ENCODE data around the gene SYNM. TPM values are rescaled to one million over a fixed set of nuclear protein-coding genes. Genes with fewer than 3 reads are reported as not detected.
A peak's percentile ranks its signal among the peaks of the same experiment; 100 is the strongest.

Gene SYNM
- total and polyA plus RNA-seq, 2 experiments from 2014 or later: 0.74 to 3.5 TPM

DNA sequence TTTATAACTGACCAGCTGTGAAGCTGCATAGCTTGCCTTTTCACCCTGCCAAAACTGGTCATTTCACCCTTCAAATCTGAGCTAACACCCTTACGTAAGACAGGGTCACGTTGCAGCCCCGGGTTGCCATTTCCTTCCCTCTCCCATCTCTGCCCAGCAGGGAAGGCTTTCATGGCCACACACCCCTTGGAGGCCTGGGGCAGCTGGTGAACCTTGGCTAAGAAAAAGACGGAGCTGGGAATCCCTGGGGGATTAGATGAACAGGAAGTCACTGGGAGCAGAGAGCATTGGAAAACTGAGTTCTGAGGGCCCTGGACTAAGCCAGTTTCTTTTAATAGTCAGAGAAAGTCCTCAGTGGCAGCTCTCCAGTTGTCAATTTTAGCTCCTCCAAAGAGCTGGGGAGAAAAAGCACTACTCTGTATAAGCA is 76.7 kb downstream of the SYNM start:
- ATAC-seq (peak; percentile 84), DNase-seq (ENCODE audit: low spot score) (peak; percentile 40)
- Histone ChIP-seq H4K20me1 (replicated peaks; ENCODE audit: insufficient read depth) (no peaks in the 10 kb centered on the region), H2AFZ (no peak overlapping the region), H3K27ac (ENCODE audit: low read depth) (no peak overlapping the region), H3F3A (replicated peaks; ENCODE audit: low read depth) (no peaks in the 10 kb centered on the region), H3K4me3 (no peak overlapping the region), H3K4me1 (ENCODE audit: insufficient read depth) (peaks cover 6% of the 10 kb centered on the region; the same call in 1 of the 2 replicates), H3K4me2 (no peak overlapping the region), H3K9me2 (ENCODE audit: insufficient read depth) (no peaks in the 10 kb centered on the region), H3K27me3 (ENCODE audit: insufficient read depth) (no peaks in the 10 kb centered on the region), H3K36me3 (ENCODE audit: insufficient read depth) (no peaks in the 10 kb centered on the region), H3K79me2 (replicated peaks; ENCODE audit: insufficient read depth) (no peaks in the 10 kb centered on the region)
- TF ChIP-seq EZH2 (IDR thresholded peaks at IDR 0.05; ENCODE audit: low read depth, unreplicated experiment): no peak
- TF ChIP-seq, protein P1, sequence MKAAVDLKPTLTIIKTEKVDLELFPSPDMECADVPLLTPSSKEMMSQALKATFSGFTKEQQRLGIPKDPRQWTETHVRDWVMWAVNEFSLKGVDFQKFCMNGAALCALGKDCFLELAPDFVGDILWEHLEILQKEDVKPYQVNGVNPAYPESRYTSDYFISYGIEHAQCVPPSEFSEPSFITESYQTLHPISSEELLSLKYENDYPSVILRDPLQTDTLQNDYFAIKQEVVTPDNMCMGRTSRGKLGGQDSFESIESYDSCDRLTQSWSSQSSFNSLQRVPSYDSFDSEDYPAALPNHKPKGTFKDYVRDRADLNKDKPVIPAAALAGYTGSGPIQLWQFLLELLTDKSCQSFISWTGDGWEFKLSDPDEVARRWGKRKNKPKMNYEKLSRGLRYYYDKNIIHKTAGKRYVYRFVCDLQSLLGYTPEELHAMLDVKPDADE (IDR thresholded peaks at IDR 0.05): no peak
- TF ChIP-seq ZNF331 (CRISPR knock-in tag; IDR thresholded peaks at IDR 0.05; ENCODE audit: low read depth): no peak
- TF ChIP-seq, protein P2, sequence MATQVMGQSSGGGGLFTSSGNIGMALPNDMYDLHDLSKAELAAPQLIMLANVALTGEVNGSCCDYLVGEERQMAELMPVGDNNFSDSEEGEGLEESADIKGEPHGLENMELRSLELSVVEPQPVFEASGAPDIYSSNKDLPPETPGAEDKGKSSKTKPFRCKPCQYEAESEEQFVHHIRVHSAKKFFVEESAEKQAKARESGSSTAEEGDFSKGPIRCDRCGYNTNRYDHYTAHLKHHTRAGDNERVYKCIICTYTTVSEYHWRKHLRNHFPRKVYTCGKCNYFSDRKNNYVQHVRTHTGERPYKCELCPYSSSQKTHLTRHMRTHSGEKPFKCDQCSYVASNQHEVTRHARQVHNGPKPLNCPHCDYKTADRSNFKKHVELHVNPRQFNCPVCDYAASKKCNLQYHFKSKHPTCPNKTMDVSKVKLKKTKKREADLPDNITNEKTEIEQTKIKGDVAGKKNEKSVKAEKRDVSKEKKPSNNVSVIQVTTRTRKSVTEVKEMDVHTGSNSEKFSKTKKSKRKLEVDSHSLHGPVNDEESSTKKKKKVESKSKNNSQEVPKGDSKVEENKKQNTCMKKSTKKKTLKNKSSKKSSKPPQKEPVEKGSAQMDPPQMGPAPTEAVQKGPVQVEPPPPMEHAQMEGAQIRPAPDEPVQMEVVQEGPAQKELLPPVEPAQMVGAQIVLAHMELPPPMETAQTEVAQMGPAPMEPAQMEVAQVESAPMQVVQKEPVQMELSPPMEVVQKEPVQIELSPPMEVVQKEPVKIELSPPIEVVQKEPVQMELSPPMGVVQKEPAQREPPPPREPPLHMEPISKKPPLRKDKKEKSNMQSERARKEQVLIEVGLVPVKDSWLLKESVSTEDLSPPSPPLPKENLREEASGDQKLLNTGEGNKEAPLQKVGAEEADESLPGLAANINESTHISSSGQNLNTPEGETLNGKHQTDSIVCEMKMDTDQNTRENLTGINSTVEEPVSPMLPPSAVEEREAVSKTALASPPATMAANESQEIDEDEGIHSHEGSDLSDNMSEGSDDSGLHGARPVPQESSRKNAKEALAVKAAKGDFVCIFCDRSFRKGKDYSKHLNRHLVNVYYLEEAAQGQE (IDR thresholded peaks at IDR 0.05; ENCODE audit: unreplicated experiment): no peak
- TF ChIP-seq EZH2phosphoT487 (IDR thresholded peaks at IDR 0.05; ENCODE audit: unreplicated experiment): no peak
- TF ChIP-seq CREB1 (CRISPR knock-in tag; IDR thresholded peaks at IDR 0.05; ENCODE audit: low read depth): no peak
- TF ChIP-seq ZNF462 (CRISPR knock-in tag; IDR thresholded peaks at IDR 0.05): no peak
- TF ChIP-seq STAT1 (IDR thresholded peaks at IDR 0.05; ENCODE audit: unreplicated experiment): no peak
- no peak for TF ChIP-seq NANOG (IDR thresholded peaks at IDR 0.05; ENCODE audit: borderline replicate concordance)
- TF ChIP-seq, protein P3, sequence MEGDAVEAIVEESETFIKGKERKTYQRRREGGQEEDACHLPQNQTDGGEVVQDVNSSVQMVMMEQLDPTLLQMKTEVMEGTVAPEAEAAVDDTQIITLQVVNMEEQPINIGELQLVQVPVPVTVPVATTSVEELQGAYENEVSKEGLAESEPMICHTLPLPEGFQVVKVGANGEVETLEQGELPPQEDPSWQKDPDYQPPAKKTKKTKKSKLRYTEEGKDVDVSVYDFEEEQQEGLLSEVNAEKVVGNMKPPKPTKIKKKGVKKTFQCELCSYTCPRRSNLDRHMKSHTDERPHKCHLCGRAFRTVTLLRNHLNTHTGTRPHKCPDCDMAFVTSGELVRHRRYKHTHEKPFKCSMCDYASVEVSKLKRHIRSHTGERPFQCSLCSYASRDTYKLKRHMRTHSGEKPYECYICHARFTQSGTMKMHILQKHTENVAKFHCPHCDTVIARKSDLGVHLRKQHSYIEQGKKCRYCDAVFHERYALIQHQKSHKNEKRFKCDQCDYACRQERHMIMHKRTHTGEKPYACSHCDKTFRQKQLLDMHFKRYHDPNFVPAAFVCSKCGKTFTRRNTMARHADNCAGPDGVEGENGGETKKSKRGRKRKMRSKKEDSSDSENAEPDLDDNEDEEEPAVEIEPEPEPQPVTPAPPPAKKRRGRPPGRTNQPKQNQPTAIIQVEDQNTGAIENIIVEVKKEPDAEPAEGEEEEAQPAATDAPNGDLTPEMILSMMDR (conservative IDR thresholded peaks at IDR 0.05; ENCODE audit: low read depth in 2 of 2): no peak
- TF ChIP-seq JUNB (IDR thresholded peaks at IDR 0.05; ENCODE audit: unreplicated experiment): no peak
- no peak for TF ChIP-seq ZNF114 (CRISPR knock-in tag; IDR thresholded peaks at IDR 0.05)
- no peak for TF ChIP-seq POLR2AphosphoS5 (IDR thresholded peaks at IDR 0.05; ENCODE audit: low read depth)
- no peaks in the 10 kb centered on the region for H3K9me3 Mint-ChIP-seq
- peaks cover 24% of the 10 kb centered on the region for H3K4me1 Mint-ChIP-seq
- no peak overlapping the region for H3K4me3 Mint-ChIP-seq
- H3K36me3 Mint-ChIP-seq (ENCODE audit: low read depth): peaks cover 11% of the 10 kb centered on the region; the same call in 2 of the 3 replicates
- no peak overlapping the region for H3K27ac Mint-ChIP-seq
- H3K27me3 Mint-ChIP-seq (ENCODE audit: insufficient read depth, low read depth, poor library complexity): peaks cover 2% of the 10 kb centered on the region
